ENCODE results near the gene BABAM2.

DNA sequence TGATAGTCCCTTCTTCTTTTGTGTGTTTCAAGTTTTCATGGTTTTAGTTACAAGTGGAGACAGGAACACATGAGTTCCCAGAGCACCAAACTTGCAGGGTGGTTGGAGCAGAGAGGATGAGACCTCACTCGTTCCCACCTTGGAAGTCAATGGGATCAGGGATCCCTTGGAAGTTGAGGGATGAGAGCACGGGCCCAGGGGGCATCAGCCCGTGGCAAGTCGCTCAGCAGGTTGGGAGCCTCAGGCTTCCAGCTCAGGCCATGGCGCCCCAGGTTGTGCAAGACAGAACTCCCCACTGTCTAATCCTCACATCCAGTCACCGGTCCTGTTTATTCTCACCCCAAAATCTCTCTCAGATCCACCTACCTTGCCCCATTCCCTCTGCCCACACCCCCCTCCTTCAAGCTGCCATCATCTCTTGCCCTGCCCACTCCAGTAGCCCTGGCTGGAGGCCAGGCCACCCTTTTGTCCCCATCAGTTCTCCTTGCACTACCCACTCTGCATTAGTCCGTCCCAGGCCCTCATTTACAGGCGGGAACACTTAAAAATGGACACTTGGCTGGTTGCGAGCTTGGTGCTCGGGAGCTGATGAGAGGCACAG is 464.5 kb downstream of the BABAM2 start:
- TF ChIP-seq, protein P1, sequence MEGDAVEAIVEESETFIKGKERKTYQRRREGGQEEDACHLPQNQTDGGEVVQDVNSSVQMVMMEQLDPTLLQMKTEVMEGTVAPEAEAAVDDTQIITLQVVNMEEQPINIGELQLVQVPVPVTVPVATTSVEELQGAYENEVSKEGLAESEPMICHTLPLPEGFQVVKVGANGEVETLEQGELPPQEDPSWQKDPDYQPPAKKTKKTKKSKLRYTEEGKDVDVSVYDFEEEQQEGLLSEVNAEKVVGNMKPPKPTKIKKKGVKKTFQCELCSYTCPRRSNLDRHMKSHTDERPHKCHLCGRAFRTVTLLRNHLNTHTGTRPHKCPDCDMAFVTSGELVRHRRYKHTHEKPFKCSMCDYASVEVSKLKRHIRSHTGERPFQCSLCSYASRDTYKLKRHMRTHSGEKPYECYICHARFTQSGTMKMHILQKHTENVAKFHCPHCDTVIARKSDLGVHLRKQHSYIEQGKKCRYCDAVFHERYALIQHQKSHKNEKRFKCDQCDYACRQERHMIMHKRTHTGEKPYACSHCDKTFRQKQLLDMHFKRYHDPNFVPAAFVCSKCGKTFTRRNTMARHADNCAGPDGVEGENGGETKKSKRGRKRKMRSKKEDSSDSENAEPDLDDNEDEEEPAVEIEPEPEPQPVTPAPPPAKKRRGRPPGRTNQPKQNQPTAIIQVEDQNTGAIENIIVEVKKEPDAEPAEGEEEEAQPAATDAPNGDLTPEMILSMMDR (IDR thresholded peaks at IDR 0.05 in 2 of 3, conservative IDR thresholded peaks at IDR 0.05 in 1 of 3; ENCODE audit: insufficient read depth in 2 of 3, low read depth in 1 of 3, low read length in 3 of 3), result no peak
- TF ChIP-seq MXI1 (IDR thresholded peaks at IDR 0.05; ENCODE audit: low read depth, low read length) (no peak), TARDBP (IDR thresholded peaks at IDR 0.05) (no peak), ETV6 (IDR thresholded peaks at IDR 0.05; ENCODE audit: borderline replicate concordance in 1 of 2, low read depth in 2 of 2, low read length in 1 of 2) (0 out of 4 replicates have a peak, but pooled peaks of 1 of the 2 experiments have one; percentile 21), ETV6 (CRISPR knock-in tag; IDR thresholded peaks at IDR 0.05; ENCODE audit: borderline replicate concordance) (no peak), NR1H2 (CRISPR knock-in tag; IDR thresholded peaks at IDR 0.05) (no peak)
- TF ChIP-seq, protein P2, sequence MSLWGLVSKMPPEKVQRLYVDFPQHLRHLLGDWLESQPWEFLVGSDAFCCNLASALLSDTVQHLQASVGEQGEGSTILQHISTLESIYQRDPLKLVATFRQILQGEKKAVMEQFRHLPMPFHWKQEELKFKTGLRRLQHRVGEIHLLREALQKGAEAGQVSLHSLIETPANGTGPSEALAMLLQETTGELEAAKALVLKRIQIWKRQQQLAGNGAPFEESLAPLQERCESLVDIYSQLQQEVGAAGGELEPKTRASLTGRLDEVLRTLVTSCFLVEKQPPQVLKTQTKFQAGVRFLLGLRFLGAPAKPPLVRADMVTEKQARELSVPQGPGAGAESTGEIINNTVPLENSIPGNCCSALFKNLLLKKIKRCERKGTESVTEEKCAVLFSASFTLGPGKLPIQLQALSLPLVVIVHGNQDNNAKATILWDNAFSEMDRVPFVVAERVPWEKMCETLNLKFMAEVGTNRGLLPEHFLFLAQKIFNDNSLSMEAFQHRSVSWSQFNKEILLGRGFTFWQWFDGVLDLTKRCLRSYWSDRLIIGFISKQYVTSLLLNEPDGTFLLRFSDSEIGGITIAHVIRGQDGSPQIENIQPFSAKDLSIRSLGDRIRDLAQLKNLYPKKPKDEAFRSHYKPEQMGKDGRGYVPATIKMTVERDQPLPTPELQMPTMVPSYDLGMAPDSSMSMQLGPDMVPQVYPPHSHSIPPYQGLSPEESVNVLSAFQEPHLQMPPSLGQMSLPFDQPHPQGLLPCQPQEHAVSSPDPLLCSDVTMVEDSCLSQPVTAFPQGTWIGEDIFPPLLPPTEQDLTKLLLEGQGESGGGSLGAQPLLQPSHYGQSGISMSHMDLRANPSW (CRISPR knock-in tag; IDR thresholded peaks at IDR 0.05), result no peak
